Ramos (cell line): Measurements from ENCODE around the gene ZNF133.
"Not testable (repeated sequence)": the region's sequence is repeated elsewhere in the genome, so short reads cannot be mapped to it uniquely, and the experiment has no call there.

Experiments
- in situ Hi-C: fragments of 300-500 bp; cut with MboI; formaldehyde crosslinking; loops from one replicate; pipeline ENCODE4 v1.14.3; 2022; ENCODE audit warnings: low sequenced_read_pairs; ENCODE audit not compliant: unreplicated experiment

The ZNF133 gene

GRCh38 chr20:18349749-18350148 is 61.4 kb downstream of the ZNF133 start:
- in situ Hi-C loops = not testable (repeated sequence)

- in situ Hi-C loops = no loop called here
These were observed 71.5 kb downstream of the ZNF133 start for GRCh38 chr20:18359854-18360253.

- in situ Hi-C loops = no loop called here
These were observed 72.3 kb downstream of the ZNF133 start for GRCh38 chr20:18360635-18361034.

- in situ Hi-C loops = no loop called here
These were observed 73.4 kb downstream of the ZNF133 start for GRCh38 chr20:18361678-18362077.

- in situ Hi-C loops = no loop called here
These were observed 74.6 kb downstream of the ZNF133 start for GRCh38 chr20:18362916-18363315.

GRCh38 chr20:18363708-18364107 is 75.4 kb downstream of the ZNF133 start:
- in situ Hi-C loops = no loop called here

GRCh38 chr20:18364768-18365167 is 76.4 kb downstream of the ZNF133 start:
- in situ Hi-C loops = no loop called here
